ENCODE results near the gene SLC35F3. TPM values are rescaled to one million over a fixed set of nuclear protein-coding genes. Genes with fewer than 3 reads are reported as not detected.

Gene SLC35F3
- total RNA-seq, 1 donor from 2014 or later, result 0.25 TPM

- Mint-ChIP-seq H3K27me3 (ENCODE audit: low read depth) (peaks cover 4% of the 10 kb centered on the region), H3K36me3 (peaks cover 3% of the 10 kb centered on the region), H3K4me3 (no peak overlapping the region), H3K4me1 (no peaks in the 10 kb centered on the region), H3K9me3 (peaks cover 34% of the 10 kb centered on the region), H3K27ac (no peak overlapping the region)
- DNase-seq (ENCODE audit: low spot score in 2 of 2, unreplicated experiment in 2 of 2), result no peak
- TF ChIP-seq CTCF (IDR thresholded peaks at IDR 0.05; ENCODE audit: unreplicated experiment), result no peak
Measured at GRCh38 chr1:234062166-234062565, 157.7 kb downstream of the SLC35F3 start.

DNA sequence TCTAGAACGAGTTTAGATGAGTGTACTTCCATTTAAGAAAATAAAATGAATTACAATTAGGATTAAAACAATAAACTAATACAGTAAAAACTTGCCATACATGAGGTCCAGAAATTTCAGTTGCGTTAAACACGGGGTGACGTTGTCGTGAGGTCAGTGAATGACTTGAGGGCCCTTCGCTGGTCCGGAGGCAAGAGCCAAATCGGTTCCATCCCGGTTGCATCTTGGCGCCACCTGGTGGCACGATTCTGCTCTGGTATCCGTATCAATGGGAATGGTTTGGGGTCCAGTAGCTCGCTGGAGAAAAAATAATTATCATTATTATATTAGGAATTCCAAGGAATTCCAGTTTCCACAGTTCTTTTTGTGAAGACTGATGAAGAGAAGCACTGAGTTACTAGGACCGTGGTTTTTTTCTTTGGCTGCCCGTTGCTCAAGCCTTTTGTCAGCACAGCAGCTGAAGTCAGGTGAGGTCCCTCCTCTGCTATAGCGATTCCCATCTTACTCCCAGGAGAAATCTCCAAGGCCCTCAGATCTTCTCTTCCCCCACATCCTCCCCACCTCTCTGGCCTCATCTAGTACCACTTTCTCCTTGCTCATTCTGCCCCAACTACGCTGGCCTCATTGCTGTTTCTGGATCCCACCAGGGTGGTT is 161.4 kb downstream of the SLC35F3 start:
- H3K36me3 Mint-ChIP-seq, result peaks cover 3% of the 10 kb centered on the region
- H3K4me1 Mint-ChIP-seq, result no peaks in the 10 kb centered on the region
- peak; percentile 69 to 88 for DNase-seq (ENCODE audit: low spot score in 2 of 2, unreplicated experiment in 2 of 2)
- H3K27ac Mint-ChIP-seq, result no peak overlapping the region
- H3K27me3 Mint-ChIP-seq (ENCODE audit: low read depth), result peaks cover 2% of the 10 kb centered on the region
- TF ChIP-seq CTCF (IDR thresholded peaks at IDR 0.05; ENCODE audit: unreplicated experiment), result peak; percentile 90
- H3K4me3 Mint-ChIP-seq, result no peak overlapping the region
- H3K9me3 Mint-ChIP-seq, result peaks cover 14% of the 10 kb centered on the region

DNA sequence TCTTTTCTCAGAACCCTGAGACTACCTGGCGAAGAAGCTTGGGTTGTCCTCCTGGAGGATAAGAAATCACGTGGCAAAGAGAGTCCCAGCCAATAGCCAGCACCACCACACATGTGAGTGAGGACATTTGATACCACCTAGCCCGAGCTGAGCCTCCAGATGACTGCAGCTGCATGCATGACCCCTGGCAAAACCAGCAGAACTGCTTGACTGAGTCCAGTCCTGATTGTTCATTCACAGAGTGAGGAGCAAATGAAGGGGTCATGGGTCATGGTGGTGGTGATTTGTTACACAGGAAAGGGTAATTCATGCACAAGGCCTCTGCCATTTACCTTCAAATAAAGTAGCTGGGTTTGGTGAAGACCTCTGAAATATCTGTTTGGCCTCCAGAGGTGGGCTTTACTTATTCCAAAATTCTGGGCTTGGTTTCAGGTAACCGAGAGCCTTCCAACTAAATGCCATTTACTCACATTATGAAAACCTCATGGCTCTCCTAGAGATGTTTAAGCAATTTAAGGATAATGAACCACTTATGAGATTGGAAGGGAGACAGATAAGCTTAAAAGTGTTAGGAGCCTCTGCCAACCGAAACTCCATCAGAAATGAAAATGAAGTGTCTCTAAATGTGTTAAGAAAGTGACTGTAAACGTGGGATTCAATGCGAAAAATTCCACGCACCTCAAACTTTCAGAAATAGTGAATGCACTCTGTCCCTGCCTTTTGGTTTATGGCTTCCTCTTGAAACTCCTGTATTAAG is 163.3 kb downstream of the SLC35F3 start:
- H3K36me3 Mint-ChIP-seq, result no peaks in the 10 kb centered on the region
- DNase-seq (ENCODE audit: low spot score in 2 of 2, unreplicated experiment in 2 of 2), result no peak
- H3K4me3 Mint-ChIP-seq, result no peak overlapping the region
- H3K27ac Mint-ChIP-seq, result no peak overlapping the region
- H3K9me3 Mint-ChIP-seq, result no peaks in the 10 kb centered on the region
- peaks cover 2% of the 10 kb centered on the region for H3K27me3 Mint-ChIP-seq (ENCODE audit: low read depth)
- TF ChIP-seq CTCF (IDR thresholded peaks at IDR 0.05; ENCODE audit: unreplicated experiment), result no peak
- no peaks in the 10 kb centered on the region for H3K4me1 Mint-ChIP-seq

GRCh38 chr1:234069760-234070159 is 165.3 kb downstream of the SLC35F3 start:
- Mint-ChIP-seq H3K9me3 (no peaks in the 10 kb centered on the region), H3K27me3 (ENCODE audit: low read depth) (peaks cover 8% of the 10 kb centered on the region), H3K36me3 (no peaks in the 10 kb centered on the region), H3K27ac (no peak overlapping the region), H3K4me3 (no peak overlapping the region), H3K4me1 (no peaks in the 10 kb centered on the region)
- TF ChIP-seq CTCF (IDR thresholded peaks at IDR 0.05; ENCODE audit: unreplicated experiment), result no peak
- no peak for DNase-seq (ENCODE audit: low spot score in 2 of 2, unreplicated experiment in 2 of 2)

DNA sequence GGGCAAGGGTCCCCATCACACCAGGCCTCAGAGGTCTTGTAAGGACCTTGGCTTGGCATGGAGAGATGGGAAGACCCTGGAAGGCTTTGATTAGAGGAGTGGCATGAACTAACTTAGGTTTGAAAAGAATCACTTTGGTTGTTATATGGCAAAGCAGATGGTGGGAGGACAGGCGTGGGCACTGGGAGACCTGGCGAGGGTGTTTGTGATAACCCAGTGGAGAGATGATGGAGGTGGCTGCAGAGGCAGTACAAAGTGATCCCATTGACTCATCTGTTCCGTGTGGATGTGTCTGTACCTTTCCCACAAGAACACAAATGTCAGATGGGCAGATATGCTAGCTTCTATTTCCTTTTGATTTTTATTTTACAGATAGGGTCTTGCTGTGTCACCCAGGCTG is 168.3 kb downstream of the SLC35F3 start:
- H3K27ac Mint-ChIP-seq, result no peak overlapping the region

More for the DNA sequence above, 168.3 kb downstream of the SLC35F3 start:
- H3K4me1 Mint-ChIP-seq, result no peaks in the 10 kb centered on the region
- H3K27me3 Mint-ChIP-seq (ENCODE audit: low read depth), result peaks cover 10% of the 10 kb centered on the region
- no peak for DNase-seq (ENCODE audit: low spot score in 2 of 2, unreplicated experiment in 2 of 2)
- TF ChIP-seq CTCF (IDR thresholded peaks at IDR 0.05; ENCODE audit: unreplicated experiment), result no peak
- no peaks in the 10 kb centered on the region for H3K9me3 Mint-ChIP-seq
- H3K36me3 Mint-ChIP-seq, result no peaks in the 10 kb centered on the region
- H3K4me3 Mint-ChIP-seq, result no peak overlapping the region
